ENCODE results near the gene C3orf33. TPM values are rescaled to one million over a fixed set of nuclear protein-coding genes. Genes with fewer than 3 reads are reported as not detected.

C3orf33 gene
- total RNA-seq, 1 donor from 2014 or later = 2.0 TPM

- H3K4me3 ChIP-seq (ENCODE audit: low read depth, low read length) = no peak overlapping the region
- TF ChIP-seq, protein P1, sequence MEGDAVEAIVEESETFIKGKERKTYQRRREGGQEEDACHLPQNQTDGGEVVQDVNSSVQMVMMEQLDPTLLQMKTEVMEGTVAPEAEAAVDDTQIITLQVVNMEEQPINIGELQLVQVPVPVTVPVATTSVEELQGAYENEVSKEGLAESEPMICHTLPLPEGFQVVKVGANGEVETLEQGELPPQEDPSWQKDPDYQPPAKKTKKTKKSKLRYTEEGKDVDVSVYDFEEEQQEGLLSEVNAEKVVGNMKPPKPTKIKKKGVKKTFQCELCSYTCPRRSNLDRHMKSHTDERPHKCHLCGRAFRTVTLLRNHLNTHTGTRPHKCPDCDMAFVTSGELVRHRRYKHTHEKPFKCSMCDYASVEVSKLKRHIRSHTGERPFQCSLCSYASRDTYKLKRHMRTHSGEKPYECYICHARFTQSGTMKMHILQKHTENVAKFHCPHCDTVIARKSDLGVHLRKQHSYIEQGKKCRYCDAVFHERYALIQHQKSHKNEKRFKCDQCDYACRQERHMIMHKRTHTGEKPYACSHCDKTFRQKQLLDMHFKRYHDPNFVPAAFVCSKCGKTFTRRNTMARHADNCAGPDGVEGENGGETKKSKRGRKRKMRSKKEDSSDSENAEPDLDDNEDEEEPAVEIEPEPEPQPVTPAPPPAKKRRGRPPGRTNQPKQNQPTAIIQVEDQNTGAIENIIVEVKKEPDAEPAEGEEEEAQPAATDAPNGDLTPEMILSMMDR (conservative IDR thresholded peaks at IDR 0.05; ENCODE audit: low read depth, low read length) = no peak
- DNase-seq (ENCODE audit: low read depth) = no peak
Observed at GRCh38 chr3:155746703-155747102, 59.4 kb downstream of the C3orf33 start.

DNA sequence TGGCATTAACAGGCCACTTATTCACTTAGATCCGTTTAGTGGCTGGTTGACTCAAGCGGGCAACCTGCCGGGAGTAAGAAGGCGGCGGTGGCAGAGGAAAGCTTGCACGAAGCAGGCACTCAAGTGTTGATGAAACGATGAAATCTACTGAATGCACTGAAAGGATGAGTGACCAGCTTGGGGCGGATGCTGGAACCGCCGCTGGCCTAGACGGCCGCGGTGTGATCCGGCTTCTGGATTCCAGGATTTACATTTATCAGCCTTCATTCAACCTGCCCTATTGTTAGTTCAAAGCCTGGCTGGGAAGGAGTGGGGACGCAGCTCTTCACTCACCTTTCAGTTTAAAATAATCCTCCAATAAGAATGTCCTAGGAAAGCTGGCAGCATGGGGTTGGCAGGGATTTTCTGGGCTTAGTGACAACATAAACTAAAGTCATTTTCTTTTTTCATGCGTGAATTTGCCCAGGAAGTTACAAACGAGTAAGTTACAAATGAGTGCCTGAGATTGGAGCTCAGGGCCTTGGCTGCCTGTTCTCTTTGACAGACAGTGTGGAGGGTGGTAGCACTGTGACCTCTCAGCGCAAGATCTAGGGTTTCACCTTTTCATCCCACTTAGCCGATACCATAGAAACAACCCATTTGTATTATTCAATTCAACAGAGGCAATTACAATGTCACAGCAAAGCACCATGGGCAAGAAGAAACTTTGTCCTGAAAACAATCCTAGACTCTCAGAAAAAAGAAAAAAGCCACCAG, 60.1 kb downstream of the C3orf33 start:
- H3K4me3 ChIP-seq (ENCODE audit: low read depth, low read length) = peak overlapping the region; percentile 72
- no peak for DNase-seq (ENCODE audit: low read depth)

GRCh38 chr3:155744626-155745324, 61.3 kb downstream of the C3orf33 start, which contains the start of gene PLCH1:
TSS of gene PLCH1 (minus strand) at chr3:155745071. CDS start at chr3:155704224, 40,847 bp downstream.
- no peak for DNase-seq (ENCODE audit: low read depth)
- TF ChIP-seq, protein P1 (conservative IDR thresholded peaks at IDR 0.05; ENCODE audit: low read depth, low read length) = no peak
- H3K4me3 ChIP-seq (ENCODE audit: low read depth, low read length) = peak within 1 kb of the TSS; percentile 72

More for the DNA sequence above, 60.1 kb downstream of the C3orf33 start:
- TF ChIP-seq, protein P1 (conservative IDR thresholded peaks at IDR 0.05; ENCODE audit: low read depth, low read length) = no peak

- H3K4me3 ChIP-seq (ENCODE audit: low read depth, low read length) = peak overlapping the region; percentile 72
- TF ChIP-seq, protein P1 (conservative IDR thresholded peaks at IDR 0.05; ENCODE audit: low read depth, low read length) = no peak
- DNase-seq (ENCODE audit: low read depth) = no peak
Observed at GRCh38 chr3:155744010-155744625, 62.0 kb downstream of the C3orf33 start.

DNA sequence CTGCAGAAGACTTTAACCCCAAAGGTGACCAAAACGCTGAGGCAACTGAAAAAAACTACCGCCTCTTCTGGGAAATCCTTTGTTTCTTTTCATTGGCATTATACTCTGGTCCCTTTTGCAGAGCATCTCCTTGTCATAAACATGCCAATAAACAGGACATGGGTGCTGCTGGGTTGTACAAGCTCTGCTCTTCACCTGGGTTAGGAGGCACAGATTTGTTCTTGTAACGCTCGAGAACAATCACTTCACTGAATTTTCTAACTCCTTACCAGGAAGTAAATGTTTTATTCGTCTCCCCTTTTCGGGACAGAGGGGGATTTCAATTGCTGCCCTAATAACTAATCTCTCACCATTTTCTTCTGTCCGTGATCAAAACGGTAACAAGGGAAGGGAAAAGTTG, 62.5 kb downstream of the C3orf33 start:
- TF ChIP-seq, protein P1 (conservative IDR thresholded peaks at IDR 0.05; ENCODE audit: low read depth, low read length) = no peak
- no peak for DNase-seq (ENCODE audit: low read depth)
- peak overlapping the region; percentile 72 for H3K4me3 ChIP-seq (ENCODE audit: low read depth, low read length)

- H3K4me3 ChIP-seq (ENCODE audit: low read depth, low read length) = no peak overlapping the region
- TF ChIP-seq, protein P1 (conservative IDR thresholded peaks at IDR 0.05; ENCODE audit: low read depth, low read length) = no peak
- DNase-seq (ENCODE audit: low read depth) = no peak
Observed at GRCh38 chr3:155742349-155742965, 63.6 kb downstream of the C3orf33 start.

Data from epithelial cell of proximal tubule (primary cell).